ENCODE results near the gene HLCS. TPM values are rescaled to one million over a fixed set of nuclear protein-coding genes. Genes with fewer than 3 reads are reported as not detected.

Gene HLCS
- total and polyA plus RNA-seq, 2 experiments from 2014 or later, result 10.6 to 30.4 TPM

- TF ChIP-seq EZH2 (IDR thresholded peaks at IDR 0.05; ENCODE audit: borderline replicate concordance), result no peak
- TF ChIP-seq CTCF (IDR thresholded peaks at IDR 0.05; ENCODE audit: poor library complexity), result no peak
- TF ChIP-seq EZH2phosphoT487 (IDR thresholded peaks at IDR 0.05; ENCODE audit: low read depth, severe bottlenecking, unreplicated experiment), result no peak
Measured at GRCh38 chr21:36874665-36875064, 91.8 kb downstream of the HLCS start.

GRCh38 chr21:36873513-36873912 is 93.0 kb downstream of the HLCS start:
- Histone ChIP-seq H4K20me1 (ENCODE audit: insufficient read depth, poor library complexity, severe bottlenecking) (no peaks in the 10 kb centered on the region), H3K27me3 (no peaks in the 10 kb centered on the region), H3K4me2 (no peak overlapping the region), H2AFZ (no peak overlapping the region), H3K9me3 (ENCODE audit: low read depth) (no peaks in the 10 kb centered on the region), H3K27ac (no peak overlapping the region), H3K79me2 (no peaks in the 10 kb centered on the region), H3K4me3 (no peak overlapping the region), H3K36me3 (replicated peaks; ENCODE audit: insufficient read depth, low read depth) (no peaks in the 10 kb centered on the region), H3K4me1 (ENCODE audit: insufficient read depth) (no peaks in the 10 kb centered on the region), H3K9me2 (replicated peaks; ENCODE audit: insufficient read depth) (no peaks in the 10 kb centered on the region)
- DNase-seq (ENCODE audit: low spot score), result no peak
- 95% methylated on average over 1 of the region's 1 CpG for WGBS (ENCODE audit: low lambda C conversion rate, missing lambda C conversion rate)
- TF ChIP-seq EZH2phosphoT487 (IDR thresholded peaks at IDR 0.05; ENCODE audit: low read depth, severe bottlenecking, unreplicated experiment) (no peak), CTCF (IDR thresholded peaks at IDR 0.05; ENCODE audit: poor library complexity) (no peak), EZH2 (IDR thresholded peaks at IDR 0.05; ENCODE audit: borderline replicate concordance) (no peak)

More at GRCh38 chr21:36874665-36875064, 91.8 kb downstream of the HLCS start:
- no peak overlapping the region for H3K4me2 ChIP-seq
- H3K9me2 ChIP-seq (replicated peaks; ENCODE audit: insufficient read depth), result no peaks in the 10 kb centered on the region
- no peak overlapping the region for H2AFZ ChIP-seq
- DNase-seq (ENCODE audit: low spot score), result no peak
- H3K36me3 ChIP-seq (replicated peaks; ENCODE audit: insufficient read depth, low read depth), result no peaks in the 10 kb centered on the region
- H3K4me1 ChIP-seq (ENCODE audit: insufficient read depth), result no peaks in the 10 kb centered on the region
- no peaks in the 10 kb centered on the region for H3K27me3 ChIP-seq
- WGBS (ENCODE audit: low lambda C conversion rate, missing lambda C conversion rate), result 91% methylated on average over 12 of the region's 12 CpGs
- no peaks in the 10 kb centered on the region for H3K79me2 ChIP-seq
- H3K27ac ChIP-seq, result no peak overlapping the region
- H3K4me3 ChIP-seq, result no peak overlapping the region
- no peaks in the 10 kb centered on the region for H3K9me3 ChIP-seq (ENCODE audit: low read depth)
- H4K20me1 ChIP-seq (ENCODE audit: insufficient read depth, poor library complexity, severe bottlenecking), result no peaks in the 10 kb centered on the region

GRCh38 chr21:36867291-36867905 is 99.1 kb downstream of the HLCS start:
- TF ChIP-seq EZH2 (IDR thresholded peaks at IDR 0.05; ENCODE audit: borderline replicate concordance) (no peak), CTCF (IDR thresholded peaks at IDR 0.05; ENCODE audit: poor library complexity) (no peak), EZH2phosphoT487 (IDR thresholded peaks at IDR 0.05; ENCODE audit: low read depth, severe bottlenecking, unreplicated experiment) (no peak)

More at GRCh38 chr21:36867291-36867905, 99.1 kb downstream of the HLCS start:
- Histone ChIP-seq H4K20me1 (ENCODE audit: insufficient read depth, poor library complexity, severe bottlenecking) (no peaks in the 10 kb centered on the region), H3K36me3 (replicated peaks; ENCODE audit: insufficient read depth, low read depth) (no peaks in the 10 kb centered on the region), H3K9me3 (ENCODE audit: low read depth) (no peaks in the 10 kb centered on the region), H3K27ac (no peak overlapping the region), H3K4me2 (no peak overlapping the region), H3K4me1 (ENCODE audit: insufficient read depth) (no peaks in the 10 kb centered on the region), H3K79me2 (no peaks in the 10 kb centered on the region), H3K4me3 (no peak overlapping the region), H2AFZ (no peak overlapping the region), H3K27me3 (no peaks in the 10 kb centered on the region), H3K9me2 (replicated peaks; ENCODE audit: insufficient read depth) (no peaks in the 10 kb centered on the region)
- no peak for DNase-seq (ENCODE audit: low spot score)
- WGBS (ENCODE audit: low lambda C conversion rate, missing lambda C conversion rate), result 89% methylated on average over 4 of the region's 4 CpGs
